Measurements from ENCODE around the gene MAX. TPM values are rescaled to one million over a fixed set of nuclear protein-coding genes. Genes with fewer than 3 reads are reported as not detected.

MAX gene
- total and polyA plus RNA-seq, 2 of the 4 experiments (the other 2 are of a cell fraction): 45.2 to 51.8 TPM

- H4K20me1 ChIP-seq (ENCODE audit: insufficient read depth, low read length): peaks cover 27% of the 10 kb centered on the region
- CTCF ChIA-PET: no interaction called here
These were observed 5.8 kb downstream of the MAX start for GRCh38 chr14:65096323-65097089.

More at GRCh38 chr14:65096323-65097089, 5.8 kb downstream of the MAX start:
- Histone ChIP-seq H3K18ac (ENCODE audit: low read depth, low read length) (no peak overlapping the region), H4K8ac (ENCODE audit: low read depth in 2 of 2, low read length in 2 of 2) (no peak overlapping the region), H3K27me3 (ENCODE audit: control insufficient read depth, insufficient read depth, low read length) (no peaks in the 10 kb centered on the region), H3K9ac (ENCODE audit: low read depth, low read length) (no peak overlapping the region), H2AK5ac (ENCODE audit: low read depth, low read length) (no peak overlapping the region), H2BK15ac (ENCODE audit: low read depth, low read length) (no peak overlapping the region), H3K23ac (ENCODE audit: low read depth, low read length) (no peak overlapping the region), H4K5ac (ENCODE audit: low read depth, low read length) (no peak overlapping the region), H3K9me3 (ENCODE audit: control insufficient read depth, insufficient read depth, low read length) (no peaks in the 10 kb centered on the region), H3K4me3 (ENCODE audit: insufficient read depth, low read depth, low read length) (no peak overlapping the region), H3K4me1 (ENCODE audit: control insufficient read depth, insufficient read depth, low read length) (peaks cover 6% of the 10 kb centered on the region; the same call in 1 of the 2 replicates), H2AFZ (replicated peaks; ENCODE audit: low read length, poor library complexity) (no peak overlapping the region), H3K14ac (replicated peaks; ENCODE audit: low read depth, low read length) (no peak overlapping the region), H3K4me2 (ENCODE audit: low read depth, low read length) (no peak overlapping the region), H3K9me1 (ENCODE audit: insufficient read depth, low read length) (0 out of 2 replicates have a peak, but pooled peaks cover 10% of the 10 kb centered on the region), H3K36me3 (ENCODE audit: control insufficient read depth, insufficient read depth, low read length) (peaks cover 17% of the 10 kb centered on the region), H2AK9ac (replicated peaks; ENCODE audit: low read depth, low read length, poor library complexity) (no peak overlapping the region), H3K56ac (ENCODE audit: extremely low read depth, insufficient read depth, low read length) (no peak overlapping the region), H4K91ac (ENCODE audit: insufficient read depth, low read depth, low read length) (no peak overlapping the region), H2BK20ac (ENCODE audit: low read depth, low read length) (no peak overlapping the region), H3K79me1 (ENCODE audit: low read depth in 1 of 2, low read length in 2 of 2) (peaks cover 41 to 65% of the 10 kb centered on the region in 2 experiments), H3K4ac (ENCODE audit: low read depth, low read length) (no peak overlapping the region), H2BK120ac (ENCODE audit: low read depth, low read length) (no peak overlapping the region), H3K27ac (ENCODE audit: insufficient read depth, low read length) (peak overlapping the region; percentile 12; the same call in 1 of the 2 replicates), H2BK5ac (ENCODE audit: low read depth, low read length, poor library complexity, severe bottlenecking) (no peak overlapping the region)
- dilution Hi-C loops (cut with HindIII; ENCODE audit: low sequenced_read_pairs, unreplicated experiment): no loop called here
- ATAC-seq (ENCODE audit: low read depth): no peak
- no TSS peak for BruUV-seq (replicated peaks)
- WGBS, 2 experiments (ENCODE audit: extremely low coverage in 2 of 2, insufficient read length in 1 of 2): no CpG with 5 or more reads among the region's 6 CpGs
- TF ChIP-seq CHD1 (IDR thresholded peaks at IDR 0.05; ENCODE audit: low read depth, low read length) (no peak), RCOR1 (IDR thresholded peaks at IDR 0.05; ENCODE audit: insufficient replicate concordance, low read length) (no peak), MAZ (IDR thresholded peaks at IDR 0.05; ENCODE audit: borderline replicate concordance, low read depth, low read length) (no peak), NFE2L2 (IDR thresholded peaks at IDR 0.05; ENCODE audit: low read depth, low read length) (no peak), CEBPB (IDR thresholded peaks at IDR 0.05; ENCODE audit: low read depth, low read length) (no peak), RFX5 (IDR thresholded peaks at IDR 0.05; ENCODE audit: low read depth, low read length) (no peak), USF2 (IDR thresholded peaks at IDR 0.05; ENCODE audit: low read depth, low read length) (no peak), POLR2A (IDR thresholded peaks at IDR 0.05; ENCODE audit: low read depth, low read length) (no peak), MXI1 (IDR thresholded peaks at IDR 0.05; ENCODE audit: borderline replicate concordance, low read depth, low read length) (no peak), BHLHE40 (IDR thresholded peaks at IDR 0.05; ENCODE audit: low read depth, low read length) (no peak), MAFK (IDR thresholded peaks at IDR 0.05; ENCODE audit: low read depth, low read length) (no peak), RAD21 (IDR thresholded peaks at IDR 0.05; ENCODE audit: low read length) (no peak), CTCF (conservative IDR thresholded peaks at IDR 0.05; ENCODE audit: low read depth, low read length) (no peak), FOS (IDR thresholded peaks at IDR 0.05; ENCODE audit: low read depth, low read length) (no peak), SMC3 (IDR thresholded peaks at IDR 0.05; ENCODE audit: low read depth, low read length) (no peak), ELK1 (IDR thresholded peaks at IDR 0.05; ENCODE audit: borderline replicate concordance, low read depth, low read length) (no peak)
- no peak for DNase-seq
- POLR2A ChIA-PET (ENCODE audit: unreplicated experiment): no interaction called here
- in situ Hi-C loops (cut with MboI; ENCODE audit: low sequenced_read_pairs): no loop called here
- intact Hi-C loops (cut with micrococcal nuclease): no loop called here

Data from IMR-90 (cell line).